ENCODE results near the gene IRF5.
A peak's percentile ranks its signal among the peaks of the same experiment; 100 is the strongest.

Gene IRF5

DNA sequence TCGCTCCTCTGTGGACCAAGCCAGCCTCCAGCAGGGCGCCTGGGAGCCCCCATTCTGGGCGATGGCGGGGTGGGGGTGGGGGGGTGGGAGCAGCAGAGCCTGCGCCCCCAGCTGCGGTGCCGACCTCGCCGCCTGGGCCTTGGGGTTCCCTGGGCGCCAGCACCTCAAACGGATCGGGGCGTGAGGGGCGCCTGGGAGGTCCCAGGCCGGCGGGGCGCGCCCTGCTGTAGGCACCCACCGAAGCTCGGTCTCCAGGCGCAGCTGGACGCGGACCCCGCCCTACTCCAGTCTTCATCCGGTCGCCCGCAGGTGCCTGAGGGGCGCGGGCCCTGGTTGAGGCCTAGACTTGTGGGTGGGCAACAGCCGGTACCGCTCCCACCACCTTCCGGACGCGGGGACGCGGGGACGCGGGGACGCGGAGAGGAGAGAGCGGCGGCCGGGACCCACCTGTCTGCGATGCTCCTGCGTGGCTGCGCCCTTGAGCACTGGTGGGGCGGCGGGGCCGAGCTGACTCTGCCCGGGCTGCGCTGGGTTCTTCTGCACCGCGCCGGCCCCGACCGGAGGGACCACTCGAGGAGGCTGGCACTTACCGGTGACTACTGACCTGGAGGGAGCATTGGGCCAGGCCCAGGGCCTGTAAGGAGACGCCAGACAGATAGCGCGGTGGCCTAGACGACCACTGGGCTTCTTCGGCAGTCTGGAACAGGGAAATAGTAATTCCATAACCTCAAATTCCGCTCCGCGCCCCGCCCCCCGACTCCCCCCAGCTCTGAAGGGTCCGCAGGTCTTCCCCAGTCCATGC, 21.7 kb upstream of the IRF5 start:
- H3K27ac ChIP-seq (ENCODE audit: low read depth, low read length) = no peak overlapping the region
- H3K4me1 ChIP-seq (ENCODE audit: insufficient read depth, low read length) = peaks cover 19% of the 10 kb centered on the region
- H3K9ac ChIP-seq (ENCODE audit: low read depth, low read length) = no peak overlapping the region
- H3K27me3 ChIP-seq (ENCODE audit: insufficient read depth, low read length) = peaks cover 43% of the 10 kb centered on the region
- no peaks in the 10 kb centered on the region for H3K9me3 ChIP-seq (ENCODE audit: insufficient read depth, low read depth, low read length)
- no peaks in the 10 kb centered on the region for H3K36me3 ChIP-seq (ENCODE audit: insufficient read depth, low read length)
- peak overlapping the region; percentile 42 for H3K4me3 ChIP-seq (ENCODE audit: low read length)
- 94% methylated on average over 69 of the region's 69 CpGs for WGBS

GRCh38 chr7:128916643-128916915, 21.1 kb upstream of the IRF5 start:
- WGBS = 92% methylated on average over 7 of the region's 7 CpGs
- Histone ChIP-seq H3K4me1 (ENCODE audit: insufficient read depth, low read length) (peaks cover 15% of the 10 kb centered on the region; the same call in 1 of the 2 replicates), H3K9me3 (ENCODE audit: insufficient read depth, low read depth, low read length) (no peaks in the 10 kb centered on the region), H3K27me3 (ENCODE audit: insufficient read depth, low read length) (peaks cover 39% of the 10 kb centered on the region), H3K36me3 (ENCODE audit: insufficient read depth, low read length) (no peaks in the 10 kb centered on the region), H3K4me3 (ENCODE audit: low read length) (no peak overlapping the region), H3K27ac (ENCODE audit: low read depth, low read length) (no peak overlapping the region), H3K9ac (ENCODE audit: low read depth, low read length) (no peak overlapping the region)

GRCh38 chr7:128917122-128917521, 20.6 kb upstream of the IRF5 start:
- 94% methylated on average over 2 of the region's 2 CpGs for WGBS
- H3K4me1 ChIP-seq (ENCODE audit: insufficient read depth, low read length) = peaks cover 11% of the 10 kb centered on the region; the same call in 1 of the 2 replicates
- no peaks in the 10 kb centered on the region for H3K36me3 ChIP-seq (ENCODE audit: insufficient read depth, low read length)
- no peak overlapping the region for H3K9ac ChIP-seq (ENCODE audit: low read depth, low read length)
- no peaks in the 10 kb centered on the region for H3K9me3 ChIP-seq (ENCODE audit: insufficient read depth, low read depth, low read length)
- H3K27me3 ChIP-seq (ENCODE audit: insufficient read depth, low read length) = peaks cover 39% of the 10 kb centered on the region
- H3K27ac ChIP-seq (ENCODE audit: low read depth, low read length) = no peak overlapping the region
- H3K4me3 ChIP-seq (ENCODE audit: low read length) = no peak overlapping the region

DNA sequence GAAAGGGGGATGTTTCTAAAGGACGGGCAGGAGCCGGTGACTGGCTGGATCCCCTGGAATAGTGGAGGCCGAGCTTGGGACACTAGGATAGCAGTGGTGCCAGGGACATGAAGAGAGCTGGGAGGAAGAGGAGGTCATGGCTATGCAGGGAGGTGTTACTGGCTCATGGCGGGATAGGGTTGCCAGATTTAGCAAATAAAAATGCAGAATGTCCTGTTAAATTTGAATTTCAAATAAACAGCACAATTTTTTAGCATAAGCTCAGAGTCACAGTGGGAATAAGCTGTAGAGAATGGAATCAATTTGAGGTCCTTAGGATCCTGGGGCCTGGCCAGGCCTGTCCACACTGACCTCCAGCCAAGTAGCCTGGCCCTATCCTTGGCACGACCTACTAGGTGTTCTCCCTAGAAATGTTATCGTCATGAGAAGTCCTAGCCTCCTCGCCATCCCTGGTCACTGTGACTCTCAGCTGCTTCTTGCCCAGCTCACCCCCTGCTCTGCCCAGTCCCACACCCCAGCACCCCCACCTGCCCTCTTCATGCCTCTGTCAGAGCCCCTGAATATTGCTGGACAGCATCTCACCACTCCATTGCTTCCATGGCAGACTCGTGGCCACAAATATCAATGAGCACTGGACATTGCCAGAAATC, 19.6 kb upstream of the IRF5 start:
- H3K9me3 ChIP-seq (ENCODE audit: insufficient read depth, low read depth, low read length) = no peaks in the 10 kb centered on the region
- H3K36me3 ChIP-seq (ENCODE audit: insufficient read depth, low read length) = no peaks in the 10 kb centered on the region
- H3K27ac ChIP-seq (ENCODE audit: low read depth, low read length) = no peak overlapping the region
- H3K4me1 ChIP-seq (ENCODE audit: insufficient read depth, low read length) = peaks cover 11% of the 10 kb centered on the region; the same call in 1 of the 2 replicates
- 91% methylated on average over 7 of the region's 8 CpGs for WGBS
- no peak overlapping the region for H3K9ac ChIP-seq (ENCODE audit: low read depth, low read length)
- no peak overlapping the region for H3K4me3 ChIP-seq (ENCODE audit: low read length)
- peaks cover 39% of the 10 kb centered on the region for H3K27me3 ChIP-seq (ENCODE audit: insufficient read depth, low read length)

GRCh38 chr7:128919241-128919640, 18.5 kb upstream of the IRF5 start:
- Histone ChIP-seq H3K27me3 (ENCODE audit: insufficient read depth, low read length) (peaks cover 34% of the 10 kb centered on the region), H3K27ac (ENCODE audit: low read depth, low read length) (no peak overlapping the region), H3K36me3 (ENCODE audit: insufficient read depth, low read length) (no peaks in the 10 kb centered on the region), H3K9ac (ENCODE audit: low read depth, low read length) (no peak overlapping the region), H3K4me3 (ENCODE audit: low read length) (no peak overlapping the region), H3K4me1 (ENCODE audit: insufficient read depth, low read length) (peaks cover 11% of the 10 kb centered on the region; the same call in 1 of the 2 replicates), H3K9me3 (ENCODE audit: insufficient read depth, low read depth, low read length) (no peaks in the 10 kb centered on the region)
- WGBS = 89% methylated on average over 6 of the region's 6 CpGs

DNA sequence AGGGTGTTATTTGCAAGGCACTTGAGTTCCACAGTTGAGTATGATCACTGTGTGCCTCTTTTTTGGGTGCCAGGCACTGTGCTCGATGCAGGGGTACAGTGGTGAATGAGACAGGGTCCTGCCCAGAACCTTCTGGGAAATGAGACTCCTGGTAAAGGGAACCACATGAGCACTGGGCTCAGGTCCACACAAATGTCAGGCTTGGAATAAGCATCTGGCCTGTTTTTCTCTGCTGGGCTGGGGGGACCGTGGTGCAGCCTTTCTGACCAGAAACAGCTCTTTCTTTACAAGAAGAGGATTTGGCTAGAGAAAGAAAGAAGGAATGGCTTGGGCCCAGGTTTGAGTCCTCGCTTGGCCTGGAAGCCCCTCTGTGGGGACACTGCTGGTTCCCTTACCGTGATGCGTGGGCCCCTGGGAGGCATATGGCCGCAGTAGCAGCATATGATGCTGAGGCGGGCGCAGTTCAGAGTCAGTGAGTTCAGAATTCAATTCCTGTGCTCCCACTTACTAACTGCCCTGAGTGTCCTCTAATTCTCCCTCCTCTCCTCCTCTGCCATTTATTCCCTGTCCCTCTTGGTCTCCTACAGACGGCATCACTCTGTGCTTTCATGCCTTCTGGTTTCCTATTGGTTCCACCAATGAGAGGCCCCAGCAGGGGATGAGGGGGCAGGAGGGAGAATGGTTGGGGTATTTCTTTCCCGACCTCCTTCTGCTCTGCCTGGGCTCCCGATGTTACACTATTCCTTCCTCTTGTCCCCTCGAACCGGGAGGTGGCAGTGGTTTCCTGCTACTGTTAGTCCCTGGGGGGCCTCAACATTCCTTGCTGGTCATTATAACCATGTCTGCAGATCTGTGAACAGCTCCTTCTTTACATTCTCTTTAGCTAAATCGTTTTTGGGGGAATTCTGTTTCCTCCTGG, 17.6 kb upstream of the IRF5 start:
- no peaks in the 10 kb centered on the region for H3K9me3 ChIP-seq (ENCODE audit: insufficient read depth, low read depth, low read length)
- H3K4me1 ChIP-seq (ENCODE audit: insufficient read depth, low read length) = peaks cover 7% of the 10 kb centered on the region; the same call in 1 of the 2 replicates
- H3K27me3 ChIP-seq (ENCODE audit: insufficient read depth, low read length) = peaks cover 26% of the 10 kb centered on the region
- no peak overlapping the region for H3K27ac ChIP-seq (ENCODE audit: low read depth, low read length)
- no peak overlapping the region for H3K9ac ChIP-seq (ENCODE audit: low read depth, low read length)
- WGBS = 54% methylated on average over 14 of the region's 14 CpGs
- H3K4me3 ChIP-seq (ENCODE audit: low read length) = no peak overlapping the region
- no peaks in the 10 kb centered on the region for H3K36me3 ChIP-seq (ENCODE audit: insufficient read depth, low read length)

- 83% methylated on average over 13 of the region's 13 CpGs for WGBS
- H3K4me1 ChIP-seq (ENCODE audit: insufficient read depth, low read length) = peaks cover 7% of the 10 kb centered on the region; the same call in 1 of the 2 replicates
- no peaks in the 10 kb centered on the region for H3K9me3 ChIP-seq (ENCODE audit: insufficient read depth, low read depth, low read length)
- H3K4me3 ChIP-seq (ENCODE audit: low read length) = no peak overlapping the region
- no peaks in the 10 kb centered on the region for H3K36me3 ChIP-seq (ENCODE audit: insufficient read depth, low read length)
- H3K27ac ChIP-seq (ENCODE audit: low read depth, low read length) = no peak overlapping the region
- peaks cover 17% of the 10 kb centered on the region for H3K27me3 ChIP-seq (ENCODE audit: insufficient read depth, low read length)
- H3K9ac ChIP-seq (ENCODE audit: low read depth, low read length) = no peak overlapping the region
Measured at GRCh38 chr7:128920913-128921582, 16.7 kb upstream of the IRF5 start.

DNA sequence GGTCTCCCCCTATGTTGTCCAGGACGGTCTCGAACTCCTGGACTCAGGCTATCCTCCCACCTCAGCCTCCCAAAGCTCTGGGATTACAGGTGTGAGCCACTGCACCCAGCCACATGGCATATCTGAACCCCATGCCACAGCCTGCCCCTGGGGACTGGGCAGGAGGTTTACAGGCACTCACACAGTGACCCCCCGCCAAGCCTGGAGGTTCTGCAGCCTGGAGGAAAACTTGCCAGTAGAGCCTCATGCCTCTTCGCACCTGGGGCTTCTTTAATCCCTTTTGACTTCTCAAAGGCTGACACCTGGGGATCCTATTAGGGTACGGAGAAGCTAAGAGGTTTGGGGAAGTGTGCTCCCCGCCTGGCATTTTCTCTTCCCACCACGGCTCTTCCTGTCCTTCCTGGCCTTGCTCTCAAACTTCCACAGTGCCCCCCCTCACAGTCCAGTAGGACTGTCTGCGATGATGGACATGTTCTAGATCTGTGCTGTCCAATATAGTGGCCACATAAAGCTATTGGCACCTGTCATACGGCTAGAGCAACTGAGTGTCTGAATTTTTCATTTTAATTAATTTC, 15.8 kb upstream of the IRF5 start:
- WGBS = 84% methylated on average over 9 of the region's 9 CpGs
- Histone ChIP-seq H3K27ac (ENCODE audit: low read depth, low read length) (no peak overlapping the region), H3K9ac (ENCODE audit: low read depth, low read length) (no peak overlapping the region), H3K27me3 (ENCODE audit: insufficient read depth, low read length) (peaks cover 8% of the 10 kb centered on the region), H3K4me1 (ENCODE audit: insufficient read depth, low read length) (peaks cover 7% of the 10 kb centered on the region; the same call in 1 of the 2 replicates), H3K9me3 (ENCODE audit: insufficient read depth, low read depth, low read length) (no peaks in the 10 kb centered on the region), H3K4me3 (ENCODE audit: low read length) (no peak overlapping the region), H3K36me3 (ENCODE audit: insufficient read depth, low read length) (no peaks in the 10 kb centered on the region)

GRCh38 chr7:128922496-128923410, 15.0 kb upstream of the IRF5 start:
- no peaks in the 10 kb centered on the region for H3K36me3 ChIP-seq (ENCODE audit: insufficient read depth, low read length)
- H3K27me3 ChIP-seq (ENCODE audit: insufficient read depth, low read length) = peaks cover 4% of the 10 kb centered on the region
- no peak overlapping the region for H3K9ac ChIP-seq (ENCODE audit: low read depth, low read length)
- WGBS = 89% methylated on average over 16 of the region's 16 CpGs
- no peaks in the 10 kb centered on the region for H3K9me3 ChIP-seq (ENCODE audit: insufficient read depth, low read depth, low read length)
- no peak overlapping the region for H3K4me3 ChIP-seq (ENCODE audit: low read length)
- peaks cover 7% of the 10 kb centered on the region; the same call in 1 of the 2 replicates for H3K4me1 ChIP-seq (ENCODE audit: insufficient read depth, low read length)
- H3K27ac ChIP-seq (ENCODE audit: low read depth, low read length) = no peak overlapping the region

DNA sequence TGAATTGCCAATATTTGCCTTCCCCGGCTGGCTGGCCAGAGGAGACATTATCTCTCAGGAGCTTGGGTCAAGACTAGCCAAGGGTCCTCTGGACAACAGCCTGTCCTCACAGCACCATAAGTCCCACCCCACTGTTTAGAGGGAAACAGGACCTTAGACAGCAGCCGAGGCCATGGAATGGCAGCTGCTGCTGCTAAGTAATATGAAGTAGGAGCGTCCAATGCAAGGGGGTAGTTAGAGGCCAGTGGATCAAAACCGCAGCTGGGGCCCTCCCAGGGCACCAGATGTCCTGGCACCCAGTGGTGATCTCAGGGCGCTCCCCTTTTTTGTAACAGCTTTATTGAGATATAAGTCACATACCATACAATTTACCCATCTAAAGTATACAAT, 14.3 kb upstream of the IRF5 start:
- no peak overlapping the region for H3K9ac ChIP-seq (ENCODE audit: low read depth, low read length)
- no peaks in the 10 kb centered on the region for H3K36me3 ChIP-seq (ENCODE audit: insufficient read depth, low read length)
- no peak overlapping the region for H3K27ac ChIP-seq (ENCODE audit: low read depth, low read length)
- no peak overlapping the region for H3K4me3 ChIP-seq (ENCODE audit: low read length)
- H3K4me1 ChIP-seq (ENCODE audit: insufficient read depth, low read length) = peaks cover 7% of the 10 kb centered on the region; the same call in 1 of the 2 replicates
- H3K9me3 ChIP-seq (ENCODE audit: insufficient read depth, low read depth, low read length) = no peaks in the 10 kb centered on the region
- peaks cover 4% of the 10 kb centered on the region for H3K27me3 ChIP-seq (ENCODE audit: insufficient read depth, low read length)
- WGBS = 94% methylated on average over 5 of the region's 5 CpGs
